NT2/D1 (cell line): ENCODE measurements around the gene DPP6.

Experiments
- SUZ12 ChIP-seq: IDR thresholded peaks from 2 replicates; pipeline ENCODE4 v1.6.1; 2011; ENCODE audit not compliant: insufficient read length, insufficient read depth; ENCODE audit errors: extremely low read depth
- YY1 ChIP-seq: IDR thresholded peaks from 2 replicates; pipeline ENCODE4 v1.6.1; 2011; ENCODE audit not compliant: insufficient read length, insufficient read depth
- ZNF274 ChIP-seq: IDR thresholded peaks from 2 replicates; pipeline ENCODE4 v1.6.1; 2011; ENCODE audit warnings: mild to moderate bottlenecking, low read depth, low read length

GRCh38 chr7:154859747-154860620, 807.8 kb downstream of the DPP6 start:
- TF ChIP-seq ZNF274 (no peak), YY1 (no peak), SUZ12 (no peak)
